Colonic mucosa (tissue), 4 donors: ENCODE measurements around the gene SLC8A1. TPM values are rescaled to one million over a fixed set of nuclear protein-coding genes. Genes with fewer than 3 reads are reported as not detected.

Experiments
- DNase-seq: peaks from one replicate; pipeline ENCODE4 v3.0.0-alpha.2; 2020
- H3K27ac ChIP-seq: fragments of 200-600 bp; one replicate; pipeline ENCODE4 v1.8.0; 2021
- H3K27me3 ChIP-seq: fragments of 200-600 bp; one replicate; pipeline ENCODE4 v1.8.0; 2021
- H3K36me3 ChIP-seq: fragments of 200-600 bp; one replicate; pipeline ENCODE4 v1.8.0; 2021
- H3K4me1 ChIP-seq: fragments of 200-600 bp; one replicate; pipeline ENCODE4 v1.8.0; 2021; ENCODE audit warnings: mild to moderate bottlenecking
- H3K4me3 ChIP-seq: fragments of 200-600 bp; one replicate; pipeline ENCODE4 v1.8.0; 2021
- H3K9ac ChIP-seq, 2 donors: one replicate each; pipeline ENCODE4 v1.7.0; 2013; ENCODE audit warnings: control low read depth in 2 of 2, low read depth in 2 of 2, low read length in 2 of 2
- H3K9me3 ChIP-seq: fragments of 200-600 bp; one replicate; pipeline ENCODE4 v1.8.0; 2021
- CTCF ChIP-seq: fragments of 200-600 bp; IDR thresholded peaks from one replicate; pipeline ENCODE4 v1.8.0; 2022; ENCODE audit warnings: antibody characterized with exemption, mild to moderate bottlenecking
- intact Hi-C: fragments of 100-400 bp; cut with DNase I; formaldehyde crosslinking; loops from one replicate; pipeline ENCODE4 v1.14.1; 2022
- total RNA-seq, 2 donors: library from RNA; stranded (reverse); fragmentation: NEBNext Ultra II Directional in 1 of 2; extraction: Animal tissue kit (Norgen Biotek cat#: 25700) in 1 of 2; gene quantifications; one replicate each; pipeline ENCODE4 v1.2.1, GENCODE V29; 2021
- donor health status: healthy.
- donor health status: DM: no; HTN: no; CAD: no.
- donor health status: DM: no; HTN: no; CAD: no.

The SLC8A1 gene
- total RNA-seq, 2 donors from 2014 or later: 4.1 to 25.5 TPM

GRCh38 chr2:40049781-40050180 is 402.1 kb downstream of the SLC8A1 start:
- H3K9ac ChIP-seq: no peak overlapping the region
- H3K9me3 ChIP-seq: no peaks in the 10 kb centered on the region
- H3K4me1 ChIP-seq: no peaks in the 10 kb centered on the region
- H3K27ac ChIP-seq: no peak overlapping the region
- intact Hi-C loops: no loop called here
- H3K4me3 ChIP-seq: no peak overlapping the region
- H3K27me3 ChIP-seq: no peaks in the 10 kb centered on the region
- no peaks in the 10 kb centered on the region for H3K36me3 ChIP-seq
- no peak for TF ChIP-seq CTCF
- DNase-seq: no peak

- Histone ChIP-seq H3K27ac (no peak overlapping the region), H3K9ac (no peak overlapping the region), H3K9me3 (no peaks in the 10 kb centered on the region), H3K27me3 (no peaks in the 10 kb centered on the region), H3K36me3 (no peaks in the 10 kb centered on the region), H3K4me1 (no peaks in the 10 kb centered on the region), H3K4me3 (no peak overlapping the region)
- intact Hi-C loops: no loop called here
- no peak for DNase-seq
- no peak for TF ChIP-seq CTCF
These were observed 403.4 kb downstream of the SLC8A1 start for GRCh38 chr2:40048506-40048905.

GRCh38 chr2:40047406-40047805 is 404.5 kb downstream of the SLC8A1 start:
- Histone ChIP-seq H3K27ac (no peak overlapping the region), H3K27me3 (no peaks in the 10 kb centered on the region), H3K9me3 (no peaks in the 10 kb centered on the region), H3K4me1 (no peaks in the 10 kb centered on the region), H3K9ac (no peak overlapping the region), H3K4me3 (no peak overlapping the region), H3K36me3 (no peaks in the 10 kb centered on the region)
- intact Hi-C loops: no loop called here
- no peak for DNase-seq
- no peak for TF ChIP-seq CTCF
